ENCODE results near the gene MADCAM1.

GRCh38 chr19:518598-519231, 22.4 kb downstream of the MADCAM1 start:
- TF ChIP-seq GATA2 (IDR thresholded peaks at IDR 0.05; ENCODE audit: low read depth, low read length) (no peak), GATA3 (IDR thresholded peaks at IDR 0.05; ENCODE audit: low read depth, low read length) (no peak)
